ENCODE data around the gene CFAP410. TPM values are rescaled to one million over a fixed set of nuclear protein-coding genes. Genes with fewer than 3 reads are reported as not detected.

Gene CFAP410
- total and polyA plus RNA-seq, 2 of the 4 experiments (the other 2 are of a cell fraction) = 3.8 to 10.3 TPM

DNA sequence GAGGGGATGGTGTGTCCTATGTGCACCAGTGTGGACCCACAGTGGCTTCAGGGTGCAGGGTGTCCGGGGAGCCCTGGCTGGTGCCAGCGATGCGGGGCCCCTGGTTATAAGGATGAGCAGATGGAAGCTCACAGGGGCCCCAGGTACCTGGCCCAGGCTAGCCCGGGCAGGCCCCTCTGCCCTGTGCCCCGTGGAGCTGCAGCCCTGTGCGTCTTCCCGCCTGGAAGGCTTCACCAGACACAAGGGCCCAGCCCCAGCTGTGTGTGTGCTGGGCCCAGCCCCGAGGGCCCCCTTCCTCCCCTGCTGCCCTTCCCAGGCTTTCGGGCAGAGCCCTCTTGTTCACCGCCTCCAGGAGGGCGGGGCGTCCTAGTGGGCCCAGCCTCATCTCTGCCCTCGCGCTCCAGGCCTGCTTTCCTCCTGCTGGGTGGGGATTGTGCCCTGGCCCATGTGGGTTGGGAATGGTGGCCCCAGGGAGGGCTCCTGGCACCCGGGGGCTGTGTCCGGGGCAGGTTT, 23.4 kb downstream of the CFAP410 start:
- Histone ChIP-seq H2AK5ac (ENCODE audit: low read depth, low read length) (no peak overlapping the region), H2AFZ (replicated peaks; ENCODE audit: low read length, poor library complexity) (no peak overlapping the region), H3K36me3 (ENCODE audit: control insufficient read depth, insufficient read depth, low read length) (peaks cover 79% of the 10 kb centered on the region), H2BK120ac (ENCODE audit: low read depth, low read length) (no peak overlapping the region), H2BK5ac (ENCODE audit: low read depth, low read length, poor library complexity, severe bottlenecking) (no peak overlapping the region), H3K23ac (ENCODE audit: low read depth, low read length) (no peak overlapping the region), H3K14ac (replicated peaks; ENCODE audit: low read depth, low read length) (no peak overlapping the region), H3K56ac (ENCODE audit: extremely low read depth, insufficient read depth, low read length) (no peak overlapping the region), H2AK9ac (replicated peaks; ENCODE audit: low read depth, low read length, poor library complexity) (no peak overlapping the region), H4K91ac (ENCODE audit: insufficient read depth, low read depth, low read length) (no peak overlapping the region), H3K4me3 (ENCODE audit: insufficient read depth, low read depth, low read length) (no peak overlapping the region), H4K20me1 (ENCODE audit: insufficient read depth, low read length) (peaks cover 13% of the 10 kb centered on the region), H3K9me3 (ENCODE audit: control insufficient read depth, insufficient read depth, low read length) (no peaks in the 10 kb centered on the region), H3K9me1 (ENCODE audit: insufficient read depth, low read length) (peaks cover 5% of the 10 kb centered on the region; the same call in 1 of the 2 replicates), H3K27me3 (ENCODE audit: control insufficient read depth, insufficient read depth, low read length) (no peaks in the 10 kb centered on the region), H2BK20ac (ENCODE audit: low read depth, low read length) (no peak overlapping the region), H3K4me2 (ENCODE audit: low read depth, low read length) (no peak overlapping the region), H3K18ac (ENCODE audit: low read depth, low read length) (no peak overlapping the region), H3K4me1 (ENCODE audit: control insufficient read depth, insufficient read depth, low read length) (no peaks in the 10 kb centered on the region), H3K79me1 (ENCODE audit: low read depth in 1 of 2, low read length in 2 of 2) (peaks cover 4 to 9% of the 10 kb centered on the region in 2 experiments; a peak in 3 of 4 replicates), H4K8ac (ENCODE audit: low read depth in 2 of 2, low read length in 2 of 2) (no peak overlapping the region), H3K27ac (ENCODE audit: insufficient read depth, low read length) (no peak overlapping the region), H3K9ac (ENCODE audit: low read depth, low read length) (no peak overlapping the region), H3K4ac (ENCODE audit: low read depth, low read length) (no peak overlapping the region), H4K5ac (ENCODE audit: low read depth, low read length) (no peak overlapping the region), H2BK15ac (ENCODE audit: low read depth, low read length) (no peak overlapping the region)
- TF ChIP-seq NFE2L2 (IDR thresholded peaks at IDR 0.05; ENCODE audit: low read depth, low read length) (no peak), MXI1 (IDR thresholded peaks at IDR 0.05; ENCODE audit: borderline replicate concordance, low read depth, low read length) (no peak), RCOR1 (IDR thresholded peaks at IDR 0.05; ENCODE audit: insufficient replicate concordance, low read length) (no peak)
- ChIA-PET CTCF (no interaction called here), POLR2A (ENCODE audit: unreplicated experiment) (no interaction called here)
- dilution Hi-C loops (cut with HindIII; ENCODE audit: low sequenced_read_pairs, unreplicated experiment) = no loop called here
- no peak for DNase-seq
- intact Hi-C loops (cut with micrococcal nuclease) = no loop called here
- in situ Hi-C loops (cut with MboI; ENCODE audit: low sequenced_read_pairs) = no loop called here
- BruUV-seq (replicated peaks) = no TSS peak
- 60% methylated on average over 1 of the region's 16 CpGs; no CpG with 5 or more reads in 1 of the 2 experiments for WGBS, 2 experiments (ENCODE audit: extremely low coverage in 2 of 2, insufficient read length in 1 of 2)
- no peak for ATAC-seq (ENCODE audit: low read depth)
